Vagina (tissue), 2 donors: ENCODE data around the gene RDH14.

ENCODE experiments used
- POLR2A ChIP-seq, 2 donors: fragments of 450-650 bp; IDR thresholded peaks; one replicate each; pipeline ENCODE4 v1.6.1; 2017; ENCODE audit warnings: antibody characterized with exemption in 2 of 2, mild to moderate bottlenecking in 2 of 2, moderate library complexity in 2 of 2
- POLR2AphosphoS5 ChIP-seq, 2 donors: sonication (generic); formaldehyde crosslinking; IDR thresholded peaks; one replicate each; pipeline ENCODE4 v1.9.0; 2017; ENCODE audit warnings: antibody characterized with exemption in 2 of 2, mild to moderate bottlenecking in 2 of 2, low read depth in 1 of 2; ENCODE audit not compliant: insufficient read depth in 1 of 2
- TF ChIP-seq, protein P1 (sequence below), 3 experiments: fragments of 450-650 bp in 2 of 3; fragments of 200-600 bp in 1 of 3; sonication (generic) in 1 of 3; IDR thresholded peaks; one replicate each; pipeline ENCODE4 v1.5.1; 2017 to 2019; ENCODE audit warnings: antibody characterized with exemption in 3 of 3, mild to moderate bottlenecking in 2 of 3, moderate library complexity in 2 of 3

DNA sequence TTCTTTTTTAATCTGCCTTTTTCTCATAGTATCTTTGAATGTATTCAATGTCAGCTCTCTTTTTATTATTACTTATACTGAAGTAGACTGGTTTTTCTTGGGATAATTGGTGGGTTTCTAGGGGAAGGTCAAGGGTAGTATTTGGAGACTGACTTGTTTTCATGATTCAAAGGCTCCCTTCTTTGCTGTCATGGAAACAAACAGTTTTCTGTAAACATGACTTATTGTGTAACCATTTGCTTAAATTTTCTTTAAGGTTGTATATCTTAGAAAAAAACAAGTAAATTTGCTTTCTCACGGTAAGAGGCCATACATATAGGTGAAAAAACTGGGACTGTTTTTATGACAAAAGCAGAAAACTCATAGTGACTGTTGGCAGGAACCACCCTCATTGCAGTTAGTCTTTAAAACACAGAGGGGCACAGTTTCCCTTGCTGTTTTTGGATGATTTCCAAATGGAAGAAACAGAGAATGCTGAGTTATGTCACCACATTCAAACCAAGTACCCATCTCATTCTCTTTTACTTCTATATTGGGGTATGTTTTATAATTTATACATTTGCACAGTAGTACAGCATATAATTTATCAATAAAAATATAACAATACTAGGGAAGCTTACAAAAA is 5.8 kb upstream of the RDH14 start:
- TF ChIP-seq, protein P1, sequence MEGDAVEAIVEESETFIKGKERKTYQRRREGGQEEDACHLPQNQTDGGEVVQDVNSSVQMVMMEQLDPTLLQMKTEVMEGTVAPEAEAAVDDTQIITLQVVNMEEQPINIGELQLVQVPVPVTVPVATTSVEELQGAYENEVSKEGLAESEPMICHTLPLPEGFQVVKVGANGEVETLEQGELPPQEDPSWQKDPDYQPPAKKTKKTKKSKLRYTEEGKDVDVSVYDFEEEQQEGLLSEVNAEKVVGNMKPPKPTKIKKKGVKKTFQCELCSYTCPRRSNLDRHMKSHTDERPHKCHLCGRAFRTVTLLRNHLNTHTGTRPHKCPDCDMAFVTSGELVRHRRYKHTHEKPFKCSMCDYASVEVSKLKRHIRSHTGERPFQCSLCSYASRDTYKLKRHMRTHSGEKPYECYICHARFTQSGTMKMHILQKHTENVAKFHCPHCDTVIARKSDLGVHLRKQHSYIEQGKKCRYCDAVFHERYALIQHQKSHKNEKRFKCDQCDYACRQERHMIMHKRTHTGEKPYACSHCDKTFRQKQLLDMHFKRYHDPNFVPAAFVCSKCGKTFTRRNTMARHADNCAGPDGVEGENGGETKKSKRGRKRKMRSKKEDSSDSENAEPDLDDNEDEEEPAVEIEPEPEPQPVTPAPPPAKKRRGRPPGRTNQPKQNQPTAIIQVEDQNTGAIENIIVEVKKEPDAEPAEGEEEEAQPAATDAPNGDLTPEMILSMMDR (IDR thresholded peaks at IDR 0.05) = no peak
- no peak for TF ChIP-seq POLR2A (IDR thresholded peaks at IDR 0.05)
- no peak for TF ChIP-seq POLR2AphosphoS5 (IDR thresholded peaks at IDR 0.05; ENCODE audit: insufficient read depth in 1 of 2, low read depth in 1 of 2)
